ENCODE data around the gene CLPSL1.
"Not testable (repeated sequence)": the region's sequence is repeated elsewhere in the genome, so short reads cannot be mapped to it uniquely, and the experiment has no call there.

CLPSL1 gene

GRCh38 chr6:35780719-35781118, at the start of gene CLPSL1:
TSS of gene CLPSL1 (plus strand) at chr6:35781019. CDS start at chr6:35781111, 92 bp downstream.
- no peak for DNase-seq

GRCh38 chr6:35731414-35731735, 49.4 kb upstream of the CLPSL1 start:
- DNase-seq, result peak; percentile 81

GRCh38 chr6:35731736-35732532, 48.9 kb upstream of the CLPSL1 start:
- DNase-seq, result peak; percentile 94

- DNase-seq, result no peak
Observed at GRCh38 chr6:35733633-35734032, 47.2 kb upstream of the CLPSL1 start.

- not testable (repeated sequence) for DNase-seq
Observed at GRCh38 chr6:35734319-35734718, 46.5 kb upstream of the CLPSL1 start.

GRCh38 chr6:35735452-35735851, 45.4 kb upstream of the CLPSL1 start:
- no peak for DNase-seq

- peak; percentile 64 for DNase-seq
Observed at GRCh38 chr6:35736253-35736894, 44.4 kb upstream of the CLPSL1 start.

GRCh38 chr6:35736982-35737412, 43.8 kb upstream of the CLPSL1 start, which contains the start of gene ARMC12:
TSS of gene ARMC12 (plus strand) at chr6:35737032. CDS start at chr6:35737109, 77 bp downstream.
- DNase-seq, result no peak

- DNase-seq, result peak; percentile 83
Observed at GRCh38 chr6:35737413-35738211, 43.2 kb upstream of the CLPSL1 start.

GRCh38 chr6:35739645-35740524, 40.9 kb upstream of the CLPSL1 start:
- no peak for DNase-seq

- no peak for DNase-seq
Observed at GRCh38 chr6:35742842-35743241, 38.0 kb upstream of the CLPSL1 start.

- no peak for DNase-seq
Observed at GRCh38 chr6:35745509-35745908, 35.3 kb upstream of the CLPSL1 start.

- DNase-seq, result no peak
Observed at GRCh38 chr6:35746516-35746915, 34.3 kb upstream of the CLPSL1 start.

- no peak for DNase-seq
Observed at GRCh38 chr6:35747877-35748276, 32.9 kb upstream of the CLPSL1 start.

- no peak for DNase-seq
Observed at GRCh38 chr6:35750557-35750956, 30.3 kb upstream of the CLPSL1 start.

GRCh38 chr6:35751594-35751993, 29.2 kb upstream of the CLPSL1 start:
- no peak for DNase-seq

GRCh38 chr6:35752330-35752729, 28.5 kb upstream of the CLPSL1 start:
- no peak for DNase-seq

- DNase-seq, result peak; percentile 11
Observed at GRCh38 chr6:35754452-35755277, 26.2 kb upstream of the CLPSL1 start.

GRCh38 chr6:35755278-35755924, 25.4 kb upstream of the CLPSL1 start:
- DNase-seq, result no peak

GRCh38 chr6:35757456-35758123, 23.2 kb upstream of the CLPSL1 start:
- peak; percentile 22 for DNase-seq

Data from fibroblast of upper back skin (primary cell).